ENCODE results near the gene FBXO31. TPM values are rescaled to one million over a fixed set of nuclear protein-coding genes. Genes with fewer than 3 reads are reported as not detected.

Gene FBXO31
- total and polyA plus RNA-seq, 2 of the 13 experiments (the other 11 are each of a cell fraction or from before 2014, with no cell fraction given) = 92.4 to 101 TPM

DNA sequence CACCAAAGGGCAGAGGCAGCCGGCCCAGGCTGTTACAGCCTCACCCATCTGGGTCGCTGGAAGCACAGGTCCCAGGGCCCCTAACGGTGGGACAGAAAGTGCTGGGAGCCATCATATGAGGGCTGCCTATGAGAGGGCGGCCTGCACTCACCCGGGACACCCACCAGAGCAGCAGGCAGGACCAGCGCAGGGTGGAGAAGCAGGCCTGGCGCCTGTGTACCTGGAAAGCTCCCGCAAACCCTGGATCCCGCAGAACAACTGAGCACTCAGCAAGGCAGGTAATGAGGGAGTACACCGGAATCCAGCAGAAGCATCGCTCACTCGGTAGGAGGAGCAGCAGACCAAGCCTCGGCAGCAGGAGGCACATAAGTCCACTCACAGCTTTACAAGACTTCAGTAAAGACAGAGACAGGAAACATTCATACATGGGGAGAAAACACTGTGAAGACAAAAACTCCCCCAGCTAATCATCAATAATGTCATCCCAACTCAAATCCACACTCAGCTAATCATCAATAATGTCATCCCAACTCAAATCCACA lies 34.9 kb downstream of the FBXO31 start (continued):
- TF ChIP-seq, protein P1, sequence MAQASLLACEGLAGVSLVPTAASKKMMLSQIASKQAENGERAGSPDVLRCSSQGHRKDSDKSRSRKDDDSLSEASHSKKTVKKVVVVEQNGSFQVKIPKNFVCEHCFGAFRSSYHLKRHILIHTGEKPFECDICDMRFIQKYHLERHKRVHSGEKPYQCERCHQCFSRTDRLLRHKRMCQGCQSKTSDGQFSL (CRISPR knock-in tag; IDR thresholded peaks at IDR 0.05) = no peak
- peak; percentile 7 for TF ChIP-seq RBM22 (optimal IDR thresholded peaks at IDR 0.05; ENCODE audit: low read length)
- TF ChIP-seq FOXC1 (CRISPR knock-in tag; IDR thresholded peaks at IDR 0.05; ENCODE audit: borderline replicate concordance) = 0 out of 2 replicates have a peak, but pooled peaks have one; percentile 16
- TF ChIP-seq JUND (CRISPR knock-in tag; IDR thresholded peaks at IDR 0.05) = no peak
- 0 out of 2 replicates have a peak, but pooled peaks have one; percentile 38 for TF ChIP-seq KDM5B (CRISPR knock-in tag; IDR thresholded peaks at IDR 0.05; ENCODE audit: borderline replicate concordance)

DNA sequence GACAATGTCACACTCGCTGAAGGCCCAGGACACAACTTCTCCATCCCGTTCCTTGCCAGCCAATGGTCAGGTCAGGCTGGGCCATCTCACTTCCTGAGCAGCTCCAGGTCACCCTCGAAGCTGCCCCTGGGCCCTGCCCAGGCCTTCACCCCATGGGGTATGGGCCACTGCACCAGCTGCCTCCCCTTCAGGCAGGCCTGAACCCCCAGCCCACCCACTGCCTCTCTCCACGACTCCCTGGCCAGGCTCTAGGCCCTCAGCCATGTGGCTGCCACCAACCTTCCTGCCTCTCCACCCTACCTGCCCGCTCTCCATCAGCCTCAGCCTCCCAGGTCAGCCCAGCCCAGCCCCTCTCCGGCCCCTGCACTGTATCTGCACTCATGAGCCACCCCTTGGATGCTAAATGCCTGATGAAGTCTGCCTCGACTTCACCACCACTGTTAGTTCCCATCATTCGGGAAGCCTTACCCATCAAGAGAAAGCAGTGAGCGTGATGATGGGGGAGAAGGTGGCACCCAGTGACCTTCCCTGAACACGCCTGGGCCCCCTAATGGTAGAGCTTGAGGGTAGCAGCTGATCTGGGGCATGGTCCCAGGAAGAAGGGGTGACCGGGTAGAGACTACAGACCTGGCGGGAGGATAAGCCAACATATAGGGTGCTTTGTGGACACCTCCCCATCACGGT lies 35.5 kb downstream of the FBXO31 start:
- no peaks in the 10 kb centered on the region for H3K27me3 ChIP-seq (ENCODE audit: control insufficient read depth in 1 of 2, insufficient read depth in 2 of 2, low read length in 2 of 2)
- ATAC-seq (peak; percentile 22), FAIRE-seq (no peak), DNase-seq (ENCODE audit: low spot score) (no peak)
- H3K9me3 ChIP-seq (ENCODE audit: low read length) = no peaks in the 10 kb centered on the region
- H4K20me1 ChIP-seq (ENCODE audit: insufficient read depth, low read length) = peaks cover 94% of the 10 kb centered on the region
- intact Hi-C loops (cut with micrococcal nuclease; ENCODE audit: unreplicated experiment) (no loop called here), in situ Hi-C loops (cut with HindIII; ENCODE audit: extremely low pct_ligation_motif_present, low pct_unique_long_range_greater_than_20kb) (no loop called here)
- CTCF ChIA-PET (ENCODE audit: low intra/inter-chr PET ratio, low total read pairs) = no interaction called here
- POLR2A ChIA-PET = interaction anchor here (1.2 to 2.1 kb wide), 3 partner anchors 15 to 40 kb away, joined by 3 to 5 read pairs (median 4); no protein-coding TSS in a partner anchor
- H3K36me3 ChIP-seq (replicated peaks in 1 of 2; ENCODE audit: control insufficient read depth in 1 of 2, insufficient read depth in 2 of 2, low read length in 2 of 2) = peaks cover 53 to 90% of the 10 kb centered on the region in 2 experiments
- H3K4me3 ChIP-seq (replicated peaks in 1 of 3; ENCODE audit: insufficient read depth in 1 of 3, low read depth in 2 of 3, low read length in 3 of 3) = no peak overlapping the region
- H3K27ac ChIP-seq (ENCODE audit: extremely low read length, insufficient read depth, low read length) = no peak overlapping the region
- H3K79me2 ChIP-seq (ENCODE audit: insufficient read depth, low read length) = peaks cover 85% of the 10 kb centered on the region
- no TSS peak for BruUV-seq (replicated peaks)
- H3K4me2 ChIP-seq (ENCODE audit: low read depth, low read length) = no peak overlapping the region
- no peak overlapping the region for H2AFZ ChIP-seq (ENCODE audit: low read length)
- WGBS (ENCODE audit: low lambda C conversion rate) = 89% methylated on average over 12 of the region's 13 CpGs
- H3K4me1 ChIP-seq (ENCODE audit: insufficient read depth, low read length) = no peaks in the 10 kb centered on the region
- no peak overlapping the region for H3K9ac ChIP-seq (ENCODE audit: insufficient read depth, low read depth, low read length)
- TF ChIP-seq, protein P2, sequence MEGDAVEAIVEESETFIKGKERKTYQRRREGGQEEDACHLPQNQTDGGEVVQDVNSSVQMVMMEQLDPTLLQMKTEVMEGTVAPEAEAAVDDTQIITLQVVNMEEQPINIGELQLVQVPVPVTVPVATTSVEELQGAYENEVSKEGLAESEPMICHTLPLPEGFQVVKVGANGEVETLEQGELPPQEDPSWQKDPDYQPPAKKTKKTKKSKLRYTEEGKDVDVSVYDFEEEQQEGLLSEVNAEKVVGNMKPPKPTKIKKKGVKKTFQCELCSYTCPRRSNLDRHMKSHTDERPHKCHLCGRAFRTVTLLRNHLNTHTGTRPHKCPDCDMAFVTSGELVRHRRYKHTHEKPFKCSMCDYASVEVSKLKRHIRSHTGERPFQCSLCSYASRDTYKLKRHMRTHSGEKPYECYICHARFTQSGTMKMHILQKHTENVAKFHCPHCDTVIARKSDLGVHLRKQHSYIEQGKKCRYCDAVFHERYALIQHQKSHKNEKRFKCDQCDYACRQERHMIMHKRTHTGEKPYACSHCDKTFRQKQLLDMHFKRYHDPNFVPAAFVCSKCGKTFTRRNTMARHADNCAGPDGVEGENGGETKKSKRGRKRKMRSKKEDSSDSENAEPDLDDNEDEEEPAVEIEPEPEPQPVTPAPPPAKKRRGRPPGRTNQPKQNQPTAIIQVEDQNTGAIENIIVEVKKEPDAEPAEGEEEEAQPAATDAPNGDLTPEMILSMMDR (CRISPR knock-in tag; IDR thresholded peaks at IDR 0.05) = peak; percentile 33
- TF ChIP-seq, protein P3, sequence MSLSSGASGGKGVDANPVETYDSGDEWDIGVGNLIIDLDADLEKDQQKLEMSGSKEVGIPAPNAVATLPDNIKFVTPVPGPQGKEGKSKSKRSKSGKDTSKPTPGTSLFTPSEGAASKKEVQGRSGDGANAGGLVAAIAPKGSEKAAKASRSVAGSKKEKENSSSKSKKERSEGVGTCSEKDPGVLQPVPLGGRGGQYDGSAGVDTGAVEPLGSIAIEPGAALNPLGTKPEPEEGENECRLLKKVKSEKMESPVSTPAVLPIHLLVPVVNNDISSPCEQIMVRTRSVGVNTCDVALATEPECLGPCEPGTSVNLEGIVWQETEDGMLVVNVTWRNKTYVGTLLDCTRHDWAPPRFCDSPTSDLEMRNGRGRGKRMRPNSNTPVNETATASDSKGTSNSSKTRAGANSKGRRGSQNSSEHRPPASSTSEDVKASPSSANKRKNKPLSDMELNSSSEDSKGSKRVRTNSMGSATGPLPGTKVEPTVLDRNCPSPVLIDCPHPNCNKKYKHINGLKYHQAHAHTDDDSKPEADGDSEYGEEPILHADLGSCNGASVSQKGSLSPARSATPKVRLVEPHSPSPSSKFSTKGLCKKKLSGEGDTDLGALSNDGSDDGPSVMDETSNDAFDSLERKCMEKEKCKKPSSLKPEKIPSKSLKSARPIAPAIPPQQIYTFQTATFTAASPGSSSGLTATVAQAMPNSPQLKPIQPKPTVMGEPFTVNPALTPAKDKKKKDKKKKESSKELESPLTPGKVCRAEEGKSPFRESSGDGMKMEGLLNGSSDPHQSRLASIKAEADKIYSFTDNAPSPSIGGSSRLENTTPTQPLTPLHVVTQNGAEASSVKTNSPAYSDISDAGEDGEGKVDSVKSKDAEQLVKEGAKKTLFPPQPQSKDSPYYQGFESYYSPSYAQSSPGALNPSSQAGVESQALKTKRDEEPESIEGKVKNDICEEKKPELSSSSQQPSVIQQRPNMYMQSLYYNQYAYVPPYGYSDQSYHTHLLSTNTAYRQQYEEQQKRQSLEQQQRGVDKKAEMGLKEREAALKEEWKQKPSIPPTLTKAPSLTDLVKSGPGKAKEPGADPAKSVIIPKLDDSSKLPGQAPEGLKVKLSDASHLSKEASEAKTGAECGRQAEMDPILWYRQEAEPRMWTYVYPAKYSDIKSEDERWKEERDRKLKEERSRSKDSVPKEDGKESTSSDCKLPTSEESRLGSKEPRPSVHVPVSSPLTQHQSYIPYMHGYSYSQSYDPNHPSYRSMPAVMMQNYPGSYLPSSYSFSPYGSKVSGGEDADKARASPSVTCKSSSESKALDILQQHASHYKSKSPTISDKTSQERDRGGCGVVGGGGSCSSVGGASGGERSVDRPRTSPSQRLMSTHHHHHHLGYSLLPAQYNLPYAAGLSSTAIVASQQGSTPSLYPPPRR (CRISPR knock-in tag; IDR thresholded peaks at IDR 0.05; ENCODE audit: borderline replicate concordance) = 0 out of 2 replicates have a peak, but pooled peaks have one; percentile 22
- TF ChIP-seq ZNF451 (CRISPR knock-in tag; IDR thresholded peaks at IDR 0.05) (no peak), PLRG1 (conservative IDR thresholded peaks at IDR 0.05) (no peak), SSRP1 (CRISPR knock-in tag; IDR thresholded peaks at IDR 0.05) (no peak), PITX1 (CRISPR knock-in tag; IDR thresholded peaks at IDR 0.05) (peak; percentile 33; the same call in 1 of the 2 replicates), LCORL (IDR thresholded peaks at IDR 0.05) (no peak), LCORL (CRISPR knock-in tag; IDR thresholded peaks at IDR 0.05) (no peak)
- TF ChIP-seq, protein P4, sequence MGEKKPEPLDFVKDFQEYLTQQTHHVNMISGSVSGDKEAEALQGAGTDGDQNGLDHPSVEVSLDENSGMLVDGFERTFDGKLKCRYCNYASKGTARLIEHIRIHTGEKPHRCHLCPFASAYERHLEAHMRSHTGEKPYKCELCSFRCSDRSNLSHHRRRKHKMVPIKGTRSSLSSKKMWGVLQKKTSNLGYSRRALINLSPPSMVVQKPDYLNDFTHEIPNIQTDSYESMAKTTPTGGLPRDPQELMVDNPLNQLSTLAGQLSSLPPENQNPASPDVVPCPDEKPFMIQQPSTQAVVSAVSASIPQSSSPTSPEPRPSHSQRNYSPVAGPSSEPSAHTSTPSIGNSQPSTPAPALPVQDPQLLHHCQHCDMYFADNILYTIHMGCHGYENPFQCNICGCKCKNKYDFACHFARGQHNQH (CRISPR knock-in tag; IDR thresholded peaks at IDR 0.05) = no peak

Measured in HepG2 (cell line).